ENCODE data around the gene SVOP.

- no peak for TF ChIP-seq POLR2A (IDR thresholded peaks at IDR 0.05)
- no peak for TF ChIP-seq CTCF (IDR thresholded peaks at IDR 0.05)
- TF ChIP-seq EP300 (IDR thresholded peaks at IDR 0.05): no peak
Observed at GRCh38 chr12:108930756-108931155, 90.1 kb downstream of the SVOP start.
